ENCODE data around the gene ZC3H13. TPM values are rescaled to one million over a fixed set of nuclear protein-coding genes. Genes with fewer than 3 reads are reported as not detected.

ZC3H13 gene
- total RNA-seq, 1 donor from 2014 or later = 30.2 TPM

- no peaks in the 10 kb centered on the region for H3K27me3 ChIP-seq
- H3K4me3 ChIP-seq = no peak overlapping the region
- H3K27ac ChIP-seq = no peak overlapping the region
- intact Hi-C loops (cut with DNase I) = no loop called here
- H3K9me3 ChIP-seq = no peaks in the 10 kb centered on the region
- DNase-seq (ENCODE audit: extremely low spot score in 2 of 2) = no peak
- H3K4me1 ChIP-seq = no peaks in the 10 kb centered on the region
- H3K36me3 ChIP-seq = no peaks in the 10 kb centered on the region
- TF ChIP-seq POLR2A (IDR thresholded peaks at IDR 0.05) (no peak), CTCF (IDR thresholded peaks at IDR 0.05) (no peak), POLR2AphosphoS5 (IDR thresholded peaks at IDR 0.05; ENCODE audit: insufficient read depth in 1 of 2, low read depth in 1 of 2) (no peak)
Observed at GRCh38 chr13:46079770-46080169, 27.2 kb upstream of the ZC3H13 start.

GRCh38 chr13:46077265-46077664 lies 24.7 kb upstream of the ZC3H13 start:
- DNase-seq (ENCODE audit: extremely low spot score in 2 of 2) = no peak
- Histone ChIP-seq H3K9me3 (no peaks in the 10 kb centered on the region), H3K27ac (no peak overlapping the region), H3K4me1 (no peaks in the 10 kb centered on the region), H3K36me3 (no peaks in the 10 kb centered on the region), H3K4me3 (no peak overlapping the region), H3K27me3 (no peaks in the 10 kb centered on the region)
- TF ChIP-seq CTCF (IDR thresholded peaks at IDR 0.05) (no peak), POLR2AphosphoS5 (IDR thresholded peaks at IDR 0.05; ENCODE audit: insufficient read depth in 1 of 2, low read depth in 1 of 2) (no peak), POLR2A (IDR thresholded peaks at IDR 0.05) (no peak)
- intact Hi-C loops (cut with DNase I) = no loop called here

GRCh38 chr13:46076827-46077226 lies 24.3 kb upstream of the ZC3H13 start:
- no peaks in the 10 kb centered on the region for H3K27me3 ChIP-seq
- no peaks in the 10 kb centered on the region for H3K9me3 ChIP-seq
- intact Hi-C loops (cut with DNase I) = no loop called here
- TF ChIP-seq POLR2A (IDR thresholded peaks at IDR 0.05) (no peak), CTCF (IDR thresholded peaks at IDR 0.05) (no peak), POLR2AphosphoS5 (IDR thresholded peaks at IDR 0.05; ENCODE audit: insufficient read depth in 1 of 2, low read depth in 1 of 2) (no peak)
- H3K27ac ChIP-seq = no peak overlapping the region
- H3K4me1 ChIP-seq = no peaks in the 10 kb centered on the region
- no peaks in the 10 kb centered on the region for H3K36me3 ChIP-seq
- no peak overlapping the region for H3K4me3 ChIP-seq
- DNase-seq (ENCODE audit: extremely low spot score in 2 of 2) = no peak

GRCh38 chr13:46075811-46076210 lies 23.3 kb upstream of the ZC3H13 start:
- no peaks in the 10 kb centered on the region for H3K27me3 ChIP-seq
- no peak overlapping the region for H3K4me3 ChIP-seq
- H3K27ac ChIP-seq = no peak overlapping the region
- H3K4me1 ChIP-seq = no peaks in the 10 kb centered on the region
- H3K9me3 ChIP-seq = no peaks in the 10 kb centered on the region
- no peak for DNase-seq (ENCODE audit: extremely low spot score in 2 of 2)
- intact Hi-C loops (cut with DNase I) = no loop called here
- no peaks in the 10 kb centered on the region for H3K36me3 ChIP-seq
- TF ChIP-seq CTCF (IDR thresholded peaks at IDR 0.05) = no peak
- no peak for TF ChIP-seq POLR2AphosphoS5 (IDR thresholded peaks at IDR 0.05; ENCODE audit: insufficient read depth in 1 of 2, low read depth in 1 of 2)
- TF ChIP-seq POLR2A (IDR thresholded peaks at IDR 0.05) = no peak

- intact Hi-C loops (cut with DNase I) = no loop called here
Observed at GRCh38 chr13:46071590-46072249, 19.2 kb upstream of the ZC3H13 start.

More at GRCh38 chr13:46071590-46072249, 19.2 kb upstream of the ZC3H13 start:
- Histone ChIP-seq H3K36me3 (no peaks in the 10 kb centered on the region), H3K4me1 (no peaks in the 10 kb centered on the region), H3K9me3 (no peaks in the 10 kb centered on the region), H3K27ac (no peak overlapping the region), H3K4me3 (no peak overlapping the region), H3K27me3 (no peaks in the 10 kb centered on the region)
- DNase-seq (ENCODE audit: extremely low spot score in 2 of 2) = no peak
- TF ChIP-seq POLR2AphosphoS5 (IDR thresholded peaks at IDR 0.05; ENCODE audit: insufficient read depth in 1 of 2, low read depth in 1 of 2) (no peak), POLR2A (IDR thresholded peaks at IDR 0.05) (no peak), CTCF (IDR thresholded peaks at IDR 0.05) (no peak)

Measured in vagina (tissue), 2 donors.